PC-3 (cell line): ENCODE data around the gene STRAP. TPM values are rescaled to one million over a fixed set of nuclear protein-coding genes. Genes with fewer than 3 reads are reported as not detected.
"Not testable (repeated sequence)": the region's sequence is repeated elsewhere in the genome, so short reads cannot be mapped to it uniquely, and the experiment has no call there.

Experiments used
- ATAC-seq: fragments of 200-7000 bp; cut with Tn5 transposase; 2 replicates; pipeline ENCODE4 v1.9.1; 2020; ENCODE audit warnings: mild to moderate bottlenecking, moderate library complexity
- BruUV-seq: library from RNA; stranded (reverse); fragments of 400-500 nt; replicated peaks from 2 replicates; lab custom pipeline; 2021; lab: Mats Ljungman, UMichigan
- CTCF ChIA-PET: fragments of 300-600 bp; sonication (Branson Sonifier 250); formaldehyde crosslinking; loops from one replicate; lab custom pipeline; 2022; ENCODE audit warnings: antibody characterized with exemption; lab: Charles Lee
- POLR2A ChIA-PET: fragments of 300-600 bp; sonication (Branson Sonifier 250); formaldehyde crosslinking; loops from one replicate; lab custom pipeline; 2022; ENCODE audit warnings: antibody characterized with exemption; ENCODE audit not compliant: unreplicated experiment; lab: Charles Lee
- DNase-seq: peaks from one replicate; pipeline ENCODE4 v3.0.0-alpha.2; 2015
- H2AFZ ChIP-seq: fragments of 300-600 bp; sonication (generic); 2 replicates; pipeline ENCODE4 v1.6.0; 2016; ENCODE audit warnings: antibody characterized with exemption, low read length
- H3F3A ChIP-seq: fragments of 300-600 bp; sonication (generic); one replicate; pipeline ENCODE4 v1.6.0; 2017; ENCODE audit warnings: antibody characterized with exemption, low read length, control low read depth, mild to moderate bottlenecking; ENCODE audit not compliant: unreplicated experiment
- H3K27ac ChIP-seq: fragments of 300-600 bp; sonication (generic); 2 replicates; pipeline ENCODE4 v1.5.1; 2016; ENCODE audit warnings: mild to moderate bottlenecking, low read length
- H3K27me3 ChIP-seq: fragments of 300-600 bp; sonication (generic); 2 replicates; pipeline ENCODE4 v1.6.1; 2016; ENCODE audit warnings: low read length, mixed read lengths
- H3K36me3 ChIP-seq: fragments of 300-600 bp; sonication (generic); 2 replicates; pipeline ENCODE4 v1.6.1; 2016; ENCODE audit warnings: low read depth, mixed run types, low read length, mixed read lengths
- H3K4me1 ChIP-seq: fragments of 300-600 bp; sonication (generic); 2 replicates; pipeline ENCODE4 v1.5.1; 2016; ENCODE audit warnings: low read length; ENCODE audit not compliant: insufficient read depth
- H3K4me2 ChIP-seq: fragments of 300-600 bp; sonication (generic); 2 replicates; pipeline ENCODE4 v1.6.0; 2016; ENCODE audit warnings: low read length
- H3K4me3 ChIP-seq: fragments of 300-600 bp; sonication (generic); 2 replicates; pipeline ENCODE4 v1.5.1; 2016; ENCODE audit warnings: mild to moderate bottlenecking, low read length, mixed read lengths
- H3K79me2 ChIP-seq: fragments of 300-600 bp; sonication (generic); 2 replicates; pipeline ENCODE4 v1.6.1; 2017; ENCODE audit warnings: low read length, mixed read lengths
- H3K9ac ChIP-seq: fragments of 300-600 bp; sonication (generic); 2 replicates; pipeline ENCODE4 v1.6.0; 2016; ENCODE audit warnings: mild to moderate bottlenecking, low read length
- H3K9me2 ChIP-seq: fragments of 300-600 bp; sonication (generic); replicated peaks from 2 replicates; pipeline ENCODE4 v1.6.1; 2016; ENCODE audit warnings: mixed run types, low read length, mixed read lengths
- H3K9me3 ChIP-seq: fragments of 300-600 bp; sonication (generic); 2 replicates; pipeline ENCODE4 v1.6.1; 2016; ENCODE audit warnings: low read length, mixed read lengths
- H4K20me1 ChIP-seq: fragments of 300-600 bp; sonication (generic); 2 replicates; pipeline ENCODE4 v1.6.1; 2016; ENCODE audit warnings: low read length, mixed read lengths
- CTCF ChIP-seq: fragments of 300-600 bp; sonication (generic); conservative IDR thresholded peaks from 2 replicates; pipeline ENCODE4 v1.5.1; 2017; ENCODE audit warnings: antibody characterized with exemption, low read depth, mild to moderate bottlenecking, low read length
- EZH2 ChIP-seq: fragments of 300-600 bp; sonication (generic); IDR thresholded peaks from one replicate; pipeline ENCODE4 v1.6.1; 2017; ENCODE audit warnings: antibody characterized with exemption, mild to moderate bottlenecking, low read length; ENCODE audit not compliant: unreplicated experiment
- EZH2phosphoT487 ChIP-seq: fragments of 300-600 bp; sonication (generic); IDR thresholded peaks from 2 replicates; pipeline ENCODE4 v1.6.1; 2018; ENCODE audit warnings: mild to moderate bottlenecking, antibody characterized with exemption, low read length, borderline replicate concordance
- intact Hi-C: fragments of 100-400 bp; cut with micrococcal nuclease; formaldehyde crosslinking; loops from 2 replicates; pipeline ENCODE4 v1.9.0; 2023
- total RNA-seq: library from RNA; depleted of rRNA; stranded (reverse); fragments of >200 nt; gene quantifications from 2 replicates; pipeline ENCODE4 v1.2.3, GENCODE V29; 2014

STRAP gene
- total RNA-seq, 1 experiment from 2014 or later, result 80.4 TPM

DNA sequence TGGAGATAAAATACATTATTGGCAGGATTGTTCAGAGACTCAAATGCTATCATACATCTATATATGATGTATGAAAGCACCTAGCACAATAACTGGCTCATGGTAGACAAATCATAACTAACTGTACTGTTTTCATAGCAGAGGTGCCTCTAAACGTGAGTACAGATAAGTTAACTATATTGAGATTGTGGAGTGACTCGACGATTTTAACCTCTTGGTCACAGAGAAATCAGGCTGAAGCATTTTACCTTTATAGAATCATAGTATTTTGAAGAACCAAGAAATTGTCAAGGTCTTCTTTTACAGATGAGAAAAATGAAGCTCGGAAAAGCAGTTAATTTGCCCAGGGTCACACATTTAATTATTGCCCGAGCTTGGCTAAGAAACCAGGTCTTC, 28.3 kb downstream of the STRAP start:
- H3K36me3 ChIP-seq, result no peaks in the 10 kb centered on the region
- peak overlapping the region; percentile 95 for H3K9ac ChIP-seq
- no peaks in the 10 kb centered on the region for H3F3A ChIP-seq
- ChIA-PET POLR2A (no interaction called here), CTCF (no interaction called here)
- H4K20me1 ChIP-seq, result no peaks in the 10 kb centered on the region
- BruUV-seq, result no TSS peak
- peaks cover 14% of the 10 kb centered on the region for H3K4me1 ChIP-seq
- intact Hi-C loops, result no loop called here
- H3K27ac ChIP-seq, result peak overlapping the region; percentile 36
- no peaks in the 10 kb centered on the region for H3K27me3 ChIP-seq
- peak overlapping the region; percentile 74; the same call in 1 of the 2 replicates for H3K4me3 ChIP-seq
- H3K9me3 ChIP-seq, result no peaks in the 10 kb centered on the region
- peak overlapping the region; percentile 93 for H2AFZ ChIP-seq
- no peaks in the 10 kb centered on the region for H3K9me2 ChIP-seq
- no peak for DNase-seq
- no peak for ATAC-seq
- peaks cover 20% of the 10 kb centered on the region for H3K79me2 ChIP-seq
- H3K4me2 ChIP-seq, result peak overlapping the region; percentile 88
- TF ChIP-seq CTCF (no peak), EZH2 (no peak), EZH2phosphoT487 (no peak)

DNA sequence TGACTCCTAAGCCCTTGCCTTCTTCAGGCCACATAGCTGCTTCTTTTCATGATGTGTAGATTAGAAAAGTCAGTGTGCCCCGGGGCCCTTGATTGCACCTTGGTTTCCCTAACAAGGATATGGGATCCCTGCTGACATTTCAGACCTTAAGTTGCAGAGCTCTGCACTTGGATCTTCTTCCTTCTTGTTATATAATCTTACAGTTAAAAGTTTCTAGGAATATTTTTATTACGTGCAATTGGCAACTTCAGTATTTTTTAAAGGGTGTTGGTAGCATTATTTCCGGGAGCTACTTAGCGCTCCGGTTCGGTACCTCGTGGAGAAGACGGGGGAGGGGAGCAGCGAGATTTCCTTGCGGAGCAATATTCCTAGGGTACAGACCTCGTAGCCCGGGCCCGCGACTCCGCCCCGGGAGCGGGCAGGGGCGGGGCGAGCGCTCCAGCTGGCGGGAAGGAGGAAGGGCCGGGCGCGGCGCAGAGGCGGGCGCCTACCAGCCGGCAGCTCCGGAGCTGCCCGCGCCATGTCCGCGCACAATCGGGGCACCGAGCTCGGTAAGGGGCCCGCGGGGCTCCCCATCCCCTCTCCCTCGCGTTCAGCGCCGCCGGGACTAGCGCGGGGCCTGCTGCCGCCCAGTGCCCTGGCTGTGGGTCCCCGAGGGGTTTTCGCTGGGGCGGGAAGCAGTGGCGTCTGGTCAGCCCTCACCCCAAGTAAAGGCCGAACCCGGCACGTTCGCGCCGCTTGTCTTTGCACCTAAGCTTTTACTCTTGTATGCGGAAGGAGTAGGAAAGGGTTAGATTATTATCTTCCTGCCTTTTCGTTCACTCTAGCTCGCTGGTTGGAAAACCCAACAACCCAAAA, 28.9 kb downstream of the STRAP start, which contains the start of gene DERA:
Gene DERA, plus strand, starts transcription at position 469 of the 858 bp plus-strand sequence. Its CDS starts 52 bp downstream, at position 521.
- Histone ChIP-seq H3K79me2 (peaks cover 20% of the 10 kb centered on the region), H3F3A (no peaks in the 10 kb centered on the region), H3K9me3 (no peaks in the 10 kb centered on the region), H4K20me1 (no peaks in the 10 kb centered on the region), H3K4me1 (peaks cover 14% of the 10 kb centered on the region), H3K9me2 (no peaks in the 10 kb centered on the region), H3K4me3 (peak within 1 kb of the TSS; percentile 74), H2AFZ (peak within 1 kb of the TSS; percentile 93), H3K36me3 (no peaks in the 10 kb centered on the region), H3K27me3 (no peaks in the 10 kb centered on the region), H3K9ac (peak within 1 kb of the TSS; percentile 95), H3K4me2 (peak within 1 kb of the TSS; percentile 88), H3K27ac (peak within 1 kb of the TSS; percentile 70)
- intact Hi-C loops, result no loop called here
- BruUV-seq, result no TSS peak
- DNase-seq (peak; percentile 78), ATAC-seq (peak; percentile 99)
- no peak for TF ChIP-seq EZH2
- no peak for TF ChIP-seq CTCF
- TF ChIP-seq EZH2phosphoT487, result no peak
- CTCF ChIA-PET, result interaction anchor here (0.6 kb wide), 1 partner anchor 12 kb away, joined by 5 read pairs; no protein-coding TSS in a partner anchor
- POLR2A ChIA-PET, result interaction anchor here (0.7 to 1.3 kb wide), 2 partner anchors 12 to 52 kb away, joined by 3 to 24 read pairs; no protein-coding TSS in a partner anchor

- BruUV-seq, H3K9me2 ChIP-seq, H3K9me3 ChIP-seq, DNase-seq, H3K27me3 ChIP-seq, H3K36me3 ChIP-seq, CTCF ChIA-PET, intact Hi-C loops, H3F3A ChIP-seq, H4K20me1 ChIP-seq: not testable (repeated sequence)
- peak overlapping the region; percentile 74 for H3K4me3 ChIP-seq
- peak overlapping the region; percentile 70 for H3K27ac ChIP-seq
- H2AFZ ChIP-seq, result peak overlapping the region; percentile 93
- H3K79me2 ChIP-seq, result peaks cover 20% of the 10 kb centered on the region
- peak overlapping the region; percentile 95 for H3K9ac ChIP-seq
- POLR2A ChIA-PET, result interaction anchor here (1.3 kb wide), 1 partner anchor 51 kb away, joined by 24 read pairs; no protein-coding TSS in a partner anchor
- ATAC-seq, result 0 out of 2 replicates have a peak, but pooled peaks have one; percentile 9
- H3K4me1 ChIP-seq, result peaks cover 14% of the 10 kb centered on the region
- H3K4me2 ChIP-seq, result peak overlapping the region; percentile 88
Measured at GRCh38 chr12:15911931-15912330, 29.7 kb downstream of the STRAP start.

DNA sequence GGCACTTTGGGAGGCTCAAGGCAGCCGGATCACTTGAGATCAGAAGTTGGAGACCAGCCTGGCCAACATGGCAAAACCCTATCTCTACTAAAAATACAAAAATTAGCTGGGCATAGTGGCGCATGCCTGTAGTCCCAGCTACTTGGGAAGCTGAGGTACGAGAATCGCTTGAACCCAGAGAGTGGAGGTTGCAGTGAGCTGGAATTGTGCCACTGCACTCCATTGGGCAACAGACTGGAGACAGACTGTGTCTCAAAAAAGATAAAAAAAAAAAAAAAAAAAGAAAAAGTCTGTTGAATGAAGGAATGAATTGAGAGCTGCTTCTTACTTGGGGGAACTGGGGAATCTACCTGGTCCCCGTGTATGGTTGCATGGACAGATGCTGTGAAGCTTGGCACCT, 31.9 kb downstream of the STRAP start:
- H3K9ac ChIP-seq, H3K27me3 ChIP-seq, H3K27ac ChIP-seq, H4K20me1 ChIP-seq, DNase-seq, H3K4me3 ChIP-seq, H2AFZ ChIP-seq, CTCF ChIA-PET, H3K36me3 ChIP-seq, H3F3A ChIP-seq, H3K4me2 ChIP-seq, H3K9me2 ChIP-seq, intact Hi-C loops, POLR2A ChIA-PET, BruUV-seq, H3K9me3 ChIP-seq, ATAC-seq: not testable (repeated sequence)
- Histone ChIP-seq H3K79me2 (peaks cover 20% of the 10 kb centered on the region), H3K4me1 (peaks cover 14% of the 10 kb centered on the region)
